NB4 (cell line): Measurements from ENCODE around the gene JMJD1C.

Experiments
- CTCF ChIP-seq: IDR thresholded peaks from one replicate; pipeline ENCODE4 v1.5.1; 2012; ENCODE audit warnings: low read depth, low read length
- MYC ChIP-seq: IDR thresholded peaks from 2 replicates; pipeline ENCODE4 v1.6.1; 2011; ENCODE audit warnings: low read depth, low read length
- POLR2A ChIP-seq: IDR thresholded peaks from 2 replicates; pipeline ENCODE4 v1.6.1; 2011; ENCODE audit warnings: mild to moderate bottlenecking; ENCODE audit not compliant: insufficient read length; ENCODE audit errors: extremely low read depth

GRCh38 chr10:63150745-63151144 is 315.0 kb downstream of the JMJD1C start:
- no peak for TF ChIP-seq CTCF
- no peak for TF ChIP-seq MYC
- TF ChIP-seq POLR2A: no peak
